GM12875 (cell line): Measurements from ENCODE around the gene CSAD.

Source experiments
- H3K4me3 ChIP-seq: one replicate; pipeline ENCODE4 v1.5.1; 2011; ENCODE audit warnings: low read depth, low read length, control low read depth
- CTCF ChIP-seq: IDR thresholded peaks from 2 replicates; pipeline ENCODE4 v1.5.1; 2011; ENCODE audit warnings: low read depth, mild to moderate bottlenecking, control low read depth, inconsistent platforms, low read length, moderate library complexity, borderline replicate concordance; ENCODE audit not compliant: insufficient read depth

Gene CSAD

GRCh38 chr12:53152390-53152789 lies 28.3 kb downstream of the CSAD start:
- H3K4me3 ChIP-seq, result no peak overlapping the region
- no peak for TF ChIP-seq CTCF

GRCh38 chr12:53151039-53151438 lies 29.7 kb downstream of the CSAD start:
- TF ChIP-seq CTCF, result no peak
- no peak overlapping the region for H3K4me3 ChIP-seq

GRCh38 chr12:53147653-53148052 lies 33.1 kb downstream of the CSAD start:
- no peak for TF ChIP-seq CTCF
- no peak overlapping the region for H3K4me3 ChIP-seq

- H3K4me3 ChIP-seq, result no peak overlapping the region
- TF ChIP-seq CTCF, result no peak
These were observed 33.5 kb downstream of the CSAD start for GRCh38 chr12:53147181-53147580.

- TF ChIP-seq CTCF, result no peak
- H3K4me3 ChIP-seq, result no peak overlapping the region
These were observed 35.1 kb downstream of the CSAD start for GRCh38 chr12:53145383-53146260.

- no peak overlapping the region for H3K4me3 ChIP-seq
- TF ChIP-seq CTCF, result no peak
These were observed 37.4 kb downstream of the CSAD start for GRCh38 chr12:53143355-53143754.

GRCh38 chr12:53133722-53134121 lies 47.0 kb downstream of the CSAD start:
- H3K4me3 ChIP-seq, result no peak overlapping the region
- TF ChIP-seq CTCF, result no peak
